Endothelial cell of umbilical vein (primary cell): ENCODE data around the gene CDK12. TPM values are rescaled to one million over a fixed set of nuclear protein-coding genes. Genes with fewer than 3 reads are reported as not detected.

Experiments
- BruUV-seq: library from RNA; stranded (reverse); fragments of 400-500 nt; replicated peaks from 2 replicates; lab custom pipeline; 2021; lab: Mats Ljungman, UMichigan
- CTCF ChIA-PET: fragments of 300-600, 350-600 bp; sonication (Branson Sonifier 250); formaldehyde crosslinking; loops from one replicate; lab custom pipeline; 2021; ENCODE audit warnings: antibody characterized with exemption, inconsistent platforms; lab: Charles Lee
- POLR2A ChIA-PET: fragments of 300-600, 350-600 bp; sonication (Branson Sonifier 250); formaldehyde crosslinking; loops from one replicate; lab custom pipeline; 2021; ENCODE audit warnings: antibody characterized with exemption, inconsistent platforms; lab: Charles Lee
- DNase-seq: peaks from one replicate; pipeline ENCODE4 v3.0.0-alpha.2; 2011; ENCODE audit warnings: low read depth, low spot score
- FAIRE-seq: peaks from 2 replicates; lab custom pipeline; 2011; peaks lifted over from hg19 to GRCh38; lab: Jason Lieb, UNC
- H2AFZ ChIP-seq: 2 replicates; pipeline ENCODE4 v1.6.0; 2012; ENCODE audit warnings: low read depth, low read length, control low read depth, inconsistent platforms
- H3K27ac ChIP-seq: 2 replicates; pipeline ENCODE4 v1.5.1; 2011; ENCODE audit warnings: low read depth, mild to moderate bottlenecking, control low read depth, low read length, moderate library complexity; ENCODE audit not compliant: insufficient read depth
- H3K27me3 ChIP-seq, 2 experiments: 2 replicates each; pipeline versions ENCODE4 v1.6.0 to v1.6.1; 2011; ENCODE audit warnings: low read length in 2 of 2, mixed read lengths in 1 of 2; ENCODE audit not compliant: control insufficient read depth in 2 of 2, insufficient read depth in 2 of 2
- H3K36me3 ChIP-seq, 2 experiments: 2 replicates in 1 of 2; 3 replicates in 1 of 2; pipeline ENCODE4 v1.5.1; 2011; ENCODE audit warnings: low read length in 2 of 2, mild to moderate bottlenecking in 1 of 2, moderate library complexity in 1 of 2; ENCODE audit not compliant: control insufficient read depth in 2 of 2, insufficient read depth in 2 of 2; ENCODE audit errors: extremely low read depth in 1 of 2
- H3K4me1 ChIP-seq: 3 replicates; pipeline ENCODE4 v1.5.1; 2011; ENCODE audit warnings: mild to moderate bottlenecking, low read length; ENCODE audit not compliant: control insufficient read depth, insufficient read depth; ENCODE audit errors: extremely low read depth
- H3K4me2 ChIP-seq: 2 replicates; pipeline ENCODE4 v1.6.1; 2011; ENCODE audit warnings: low read length, control low read depth, mixed read lengths; ENCODE audit not compliant: insufficient read depth
- H3K4me3 ChIP-seq, 3 experiments: fragments of 200-600 bp in 1 of 3; sonication (generic), shearing (Covaris generic) in 1 of 3; replicated peaks in 1 of 3; 2 replicates each; pipeline ENCODE4 v1.5.1; 2011 to 2016; ENCODE audit warnings: control low read depth in 3 of 3, low read length in 3 of 3, mild to moderate bottlenecking in 2 of 3, inconsistent platforms in 1 of 3, low read depth in 1 of 3, moderate library complexity in 1 of 3; ENCODE audit not compliant: insufficient read depth in 1 of 3
- H3K79me2 ChIP-seq: 2 replicates; pipeline ENCODE4 v1.6.0; 2012; ENCODE audit warnings: low read length, inconsistent platforms; ENCODE audit not compliant: control insufficient read depth, insufficient read depth
- H3K9ac ChIP-seq: replicated peaks from 2 replicates; pipeline ENCODE3; 2011; ENCODE audit warnings: low read length, control low read depth; ENCODE audit not compliant: insufficient read depth; ENCODE audit errors: extremely low read depth
- H3K9me1 ChIP-seq: replicated peaks from 3 replicates; pipeline ENCODE4 v1.6.0; 2011; ENCODE audit warnings: mild to moderate bottlenecking, low read length; ENCODE audit not compliant: control insufficient read depth, insufficient read depth; ENCODE audit errors: extremely low read depth
- H3K9me3 ChIP-seq: replicated peaks from 2 replicates; pipeline ENCODE4 v1.5.1; 2012; ENCODE audit warnings: low read length, inconsistent platforms; ENCODE audit not compliant: control insufficient read depth, insufficient read depth
- H4K20me1 ChIP-seq: replicated peaks from 2 replicates; pipeline ENCODE3; 2011; ENCODE audit warnings: mild to moderate bottlenecking, low read length; ENCODE audit not compliant: control insufficient read depth, insufficient read depth; ENCODE audit errors: extremely low read depth
- EZH2 ChIP-seq: IDR thresholded peaks from 2 replicates; pipeline ENCODE4 v1.6.1; 2012; ENCODE audit warnings: borderline replicate concordance, low read depth, mild to moderate bottlenecking, moderate library complexity, low read length, inconsistent platforms; ENCODE audit not compliant: severe bottlenecking
- FOS ChIP-seq: IDR thresholded peaks from 2 replicates; pipeline ENCODE4 v1.6.1; 2011; ENCODE audit warnings: mild to moderate bottlenecking, low read length, moderate library complexity, borderline replicate concordance; ENCODE audit not compliant: insufficient read depth
- GATA2 ChIP-seq: IDR thresholded peaks from 2 replicates; pipeline ENCODE4 v1.7.0; 2011; ENCODE audit warnings: low read depth, mild to moderate bottlenecking, moderate library complexity, mixed read lengths, low read length; ENCODE audit not compliant: insufficient read length, insufficient read depth
- JUN ChIP-seq: IDR thresholded peaks from 2 replicates; pipeline ENCODE4 v1.6.1; 2011; ENCODE audit warnings: borderline replicate concordance, low read depth; ENCODE audit not compliant: insufficient read length, insufficient read depth
- MAX ChIP-seq: IDR thresholded peaks from 2 replicates; pipeline ENCODE4 v1.6.1; 2011; ENCODE audit not compliant: insufficient read depth, insufficient read length
- MYC ChIP-seq: IDR thresholded peaks from one replicate; pipeline ENCODE4 v1.6.1; 2011; ENCODE audit warnings: mild to moderate bottlenecking, low read depth, low read length
- POLR2A ChIP-seq: IDR thresholded peaks from 2 replicates; pipeline ENCODE4 v1.6.1; 2012; ENCODE audit warnings: low read depth, mild to moderate bottlenecking, control low read depth, low read length
- POLR2AphosphoS5 ChIP-seq: IDR thresholded peaks from 2 replicates; pipeline ENCODE4 v1.6.1; 2012; ENCODE audit warnings: low read depth, mild to moderate bottlenecking, control low read depth, low read length, moderate library complexity; ENCODE audit not compliant: insufficient read depth
- dilution Hi-C: fragments of 300-500 bp; cut with MboI; formaldehyde crosslinking; loops from one replicate; pipeline ENCODE4 v1.15.0; 2019; ENCODE audit warnings: low sequenced_read_pairs; ENCODE audit not compliant: extremely low pct_ligation_motif_present
- intact Hi-C: fragments of 100-400 bp; cut with micrococcal nuclease; formaldehyde crosslinking; loops from one replicate; pipeline ENCODE4 v1.10.0; 2022
- polyA plus RNA-seq, 4 experiments: library from polyadenylated mRNA; depleted of rRNA in 3 of 4; stranded (reverse) in 3 of 4; unstranded in 1 of 4; fragments of >200 nt; gene quantifications; 2 replicates each; pipeline versions ENCODE4 v1.2.1 to v1.2.3, GENCODE V29; 2011 to 2012; ENCODE audit warnings: missing spikeins in 1 of 4
- total RNA-seq: library from RNA; stranded (reverse); gene quantifications from 2 replicates; pipeline ENCODE4 v1.2.3, GENCODE V29; 2021
- TF ChIP-seq, protein P1 (sequence below), 2 donors: IDR thresholded peaks; 1 replicate in 1 of 2; 2 replicates in 1 of 2; pipeline ENCODE4 v1.5.1; 2011; ENCODE audit warnings: low read length in 2 of 2, mild to moderate bottlenecking in 2 of 2, moderate library complexity in 2 of 2, control low read depth in 1 of 2, inconsistent platforms in 1 of 2, low read depth in 1 of 2; ENCODE audit not compliant: insufficient read depth in 1 of 2; ENCODE audit errors: extremely low read depth in 1 of 2

CDK12 gene
- total and polyA plus RNA-seq, 2 donors (not counting 3 experiments of a cell fraction or from before 2014, with no cell fraction given), result 14.2 to 55.4 TPM

GRCh38 chr17:39527220-39527813 is 66.0 kb downstream of the CDK12 start:
- Histone ChIP-seq H4K20me1 (no peaks in the 10 kb centered on the region), H3K36me3 (peaks cover 23 to 31% of the 10 kb centered on the region in 2 experiments), H3K27me3 (no peaks in the 10 kb centered on the region), H2AFZ (no peak overlapping the region), H3K4me1 (peaks cover 9% of the 10 kb centered on the region), H3K4me3 (no peak overlapping the region), H3K4me2 (no peak overlapping the region), H3K9me3 (no peaks in the 10 kb centered on the region), H3K27ac (no peak overlapping the region), H3K79me2 (no peaks in the 10 kb centered on the region), H3K9ac (no peak overlapping the region), H3K9me1 (no peaks in the 10 kb centered on the region)
- TF ChIP-seq, protein P1, sequence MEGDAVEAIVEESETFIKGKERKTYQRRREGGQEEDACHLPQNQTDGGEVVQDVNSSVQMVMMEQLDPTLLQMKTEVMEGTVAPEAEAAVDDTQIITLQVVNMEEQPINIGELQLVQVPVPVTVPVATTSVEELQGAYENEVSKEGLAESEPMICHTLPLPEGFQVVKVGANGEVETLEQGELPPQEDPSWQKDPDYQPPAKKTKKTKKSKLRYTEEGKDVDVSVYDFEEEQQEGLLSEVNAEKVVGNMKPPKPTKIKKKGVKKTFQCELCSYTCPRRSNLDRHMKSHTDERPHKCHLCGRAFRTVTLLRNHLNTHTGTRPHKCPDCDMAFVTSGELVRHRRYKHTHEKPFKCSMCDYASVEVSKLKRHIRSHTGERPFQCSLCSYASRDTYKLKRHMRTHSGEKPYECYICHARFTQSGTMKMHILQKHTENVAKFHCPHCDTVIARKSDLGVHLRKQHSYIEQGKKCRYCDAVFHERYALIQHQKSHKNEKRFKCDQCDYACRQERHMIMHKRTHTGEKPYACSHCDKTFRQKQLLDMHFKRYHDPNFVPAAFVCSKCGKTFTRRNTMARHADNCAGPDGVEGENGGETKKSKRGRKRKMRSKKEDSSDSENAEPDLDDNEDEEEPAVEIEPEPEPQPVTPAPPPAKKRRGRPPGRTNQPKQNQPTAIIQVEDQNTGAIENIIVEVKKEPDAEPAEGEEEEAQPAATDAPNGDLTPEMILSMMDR (IDR thresholded peaks at IDR 0.05; ENCODE audit: extremely low read depth in 1 of 2, insufficient read depth in 1 of 2, low read depth in 1 of 2, low read length in 2 of 2), result peak; percentile 36 to 49
- TF ChIP-seq POLR2AphosphoS5, result no peak
- intact Hi-C loops (loop anchor here (1.0 kb wide), 1 partner anchor 96 kb away; no protein-coding TSS in a partner anchor), dilution Hi-C loops (no loop called here)
- ChIA-PET POLR2A (no interaction called here), CTCF (interaction anchor here (0.8 to 5.5 kb wide), 5 partner anchors 9 to 101 kb away, joined by 3 to 49 read pairs (median 4); no protein-coding TSS in a partner anchor)
- DNase-seq (peak; percentile 56), FAIRE-seq (no peak)
- no TSS peak for BruUV-seq

DNA sequence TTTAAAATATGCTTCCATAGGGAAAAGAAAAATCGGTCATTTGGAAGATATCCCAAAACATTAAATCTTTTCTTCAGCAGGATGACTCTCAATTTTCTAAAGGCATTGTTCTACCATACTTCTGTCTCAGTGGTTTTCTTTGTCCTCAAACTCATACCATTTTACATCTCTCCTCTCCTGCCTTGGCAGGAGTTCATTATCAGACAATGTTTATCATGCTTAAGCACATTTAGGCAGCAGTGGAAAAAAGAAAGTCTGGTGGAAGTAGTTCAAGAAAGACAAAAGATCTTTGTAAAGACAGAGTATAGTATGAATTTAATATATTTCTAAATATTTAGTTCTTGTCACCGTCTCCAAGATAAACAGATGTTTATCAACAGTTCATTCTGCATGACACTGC is 68.2 kb downstream of the CDK12 start:
- Histone ChIP-seq H3K36me3 (peaks cover 19 to 28% of the 10 kb centered on the region in 2 experiments), H3K4me3 (no peak overlapping the region), H4K20me1 (no peaks in the 10 kb centered on the region), H3K9ac (no peak overlapping the region), H3K9me3 (no peaks in the 10 kb centered on the region), H2AFZ (no peak overlapping the region), H3K27ac (no peak overlapping the region), H3K4me1 (peaks cover 13% of the 10 kb centered on the region), H3K27me3 (no peaks in the 10 kb centered on the region), H3K4me2 (no peak overlapping the region), H3K9me1 (no peaks in the 10 kb centered on the region), H3K79me2 (no peaks in the 10 kb centered on the region)
- intact Hi-C loops, result no loop called here
- FAIRE-seq (no peak), DNase-seq (peak; percentile 80)
- ChIA-PET CTCF (interaction anchor here (2.2 to 5.5 kb wide), 2 partner anchors 18 to 94 kb away, joined by 11 to 49 read pairs; no protein-coding TSS in a partner anchor), POLR2A (no interaction called here)
- no peak for TF ChIP-seq MAX
- no peak for TF ChIP-seq MYC
- no peak for TF ChIP-seq JUN
- no peak for TF ChIP-seq FOS
- no peak for TF ChIP-seq GATA2
- TF ChIP-seq, protein P1 (IDR thresholded peaks at IDR 0.05; ENCODE audit: extremely low read depth in 1 of 2, insufficient read depth in 1 of 2, low read depth in 1 of 2, low read length in 2 of 2), result no peak
- no peak for TF ChIP-seq POLR2AphosphoS5
- TF ChIP-seq EZH2, result no peak
- no peak for TF ChIP-seq POLR2A
- dilution Hi-C loops, result no loop called here
- BruUV-seq, result no TSS peak
